Vagina (tissue), 2 donors: ENCODE results near the gene CRIP2.

Source experiments
- CTCF ChIP-seq, 3 experiments: fragments of 450-650 bp in 2 of 3; fragments of 200-600 bp in 1 of 3; sonication (generic) in 1 of 3; IDR thresholded peaks; one replicate each; pipeline ENCODE4 v1.5.1; 2017 to 2019; ENCODE audit warnings: antibody characterized with exemption in 3 of 3, mild to moderate bottlenecking in 2 of 3, moderate library complexity in 2 of 3
- POLR2A ChIP-seq, 2 donors: fragments of 450-650 bp; IDR thresholded peaks; one replicate each; pipeline ENCODE4 v1.6.1; 2017; ENCODE audit warnings: antibody characterized with exemption in 2 of 2, mild to moderate bottlenecking in 2 of 2, moderate library complexity in 2 of 2

GRCh38 chr14:105487986-105488777, 13.6 kb downstream of the CRIP2 start:
- TF ChIP-seq POLR2A (IDR thresholded peaks at IDR 0.05) (no peak), CTCF (IDR thresholded peaks at IDR 0.05) (no peak)
